Kidney epithelial cell (primary cell): ENCODE data around the gene TMED10. TPM values are rescaled to one million over a fixed set of nuclear protein-coding genes. Genes with fewer than 3 reads are reported as not detected.

Source experiments
- DNase-seq: peaks from one replicate; pipeline ENCODE4 v3.0.0-alpha.2; 2010; ENCODE audit warnings: low read depth
- H3K27me3 ChIP-seq: 2 replicates; pipeline ENCODE4 v1.6.0; 2011; ENCODE audit warnings: low read length; ENCODE audit not compliant: control insufficient read depth, insufficient read depth
- H3K36me3 ChIP-seq: 2 replicates; pipeline ENCODE4 v1.5.1; 2011; ENCODE audit warnings: low read length; ENCODE audit not compliant: control insufficient read depth, insufficient read depth
- H3K4me3 ChIP-seq: 2 replicates; pipeline ENCODE4 v1.5.1; 2011; ENCODE audit warnings: low read depth, mild to moderate bottlenecking, control low read depth, low read length
- total RNA-seq: library from RNA; depleted of rRNA; stranded (reverse); fragments of >200 nt; gene quantifications from 2 replicates; pipeline ENCODE4 v1.2.3, GENCODE V29; 2015
- TF ChIP-seq, protein P1 (sequence below): IDR thresholded peaks from 2 replicates; pipeline ENCODE4 v1.5.1; 2011; ENCODE audit warnings: mild to moderate bottlenecking, moderate library complexity, low read length, control low read depth, inconsistent platforms; ENCODE audit not compliant: insufficient read depth, poor library complexity, severe bottlenecking

TMED10 gene
- total RNA-seq, 1 donor from 2014 or later, result 309 TPM

DNA sequence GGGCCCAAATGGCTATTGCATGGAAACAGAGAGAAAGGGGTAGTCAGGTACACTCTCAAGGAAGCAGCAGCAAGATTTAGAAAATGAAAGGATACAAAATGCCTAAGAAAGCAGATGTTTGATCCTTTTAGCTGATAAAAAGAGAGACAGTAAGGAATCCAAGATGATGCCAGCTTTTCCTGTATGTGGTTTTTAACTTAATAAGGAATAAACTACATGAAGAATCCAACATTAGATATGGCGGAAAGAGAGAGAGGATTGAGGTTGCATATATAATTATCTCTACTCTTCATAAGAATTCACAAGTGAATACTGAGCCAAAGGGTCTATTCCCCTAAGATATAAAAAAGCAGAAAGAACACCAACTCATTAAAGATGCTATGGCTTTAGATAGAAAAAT, 11.6 kb downstream of the TMED10 start:
- Histone ChIP-seq H3K4me3 (no peak overlapping the region), H3K27me3 (no peaks in the 10 kb centered on the region), H3K36me3 (no peaks in the 10 kb centered on the region)
- TF ChIP-seq, protein P1, sequence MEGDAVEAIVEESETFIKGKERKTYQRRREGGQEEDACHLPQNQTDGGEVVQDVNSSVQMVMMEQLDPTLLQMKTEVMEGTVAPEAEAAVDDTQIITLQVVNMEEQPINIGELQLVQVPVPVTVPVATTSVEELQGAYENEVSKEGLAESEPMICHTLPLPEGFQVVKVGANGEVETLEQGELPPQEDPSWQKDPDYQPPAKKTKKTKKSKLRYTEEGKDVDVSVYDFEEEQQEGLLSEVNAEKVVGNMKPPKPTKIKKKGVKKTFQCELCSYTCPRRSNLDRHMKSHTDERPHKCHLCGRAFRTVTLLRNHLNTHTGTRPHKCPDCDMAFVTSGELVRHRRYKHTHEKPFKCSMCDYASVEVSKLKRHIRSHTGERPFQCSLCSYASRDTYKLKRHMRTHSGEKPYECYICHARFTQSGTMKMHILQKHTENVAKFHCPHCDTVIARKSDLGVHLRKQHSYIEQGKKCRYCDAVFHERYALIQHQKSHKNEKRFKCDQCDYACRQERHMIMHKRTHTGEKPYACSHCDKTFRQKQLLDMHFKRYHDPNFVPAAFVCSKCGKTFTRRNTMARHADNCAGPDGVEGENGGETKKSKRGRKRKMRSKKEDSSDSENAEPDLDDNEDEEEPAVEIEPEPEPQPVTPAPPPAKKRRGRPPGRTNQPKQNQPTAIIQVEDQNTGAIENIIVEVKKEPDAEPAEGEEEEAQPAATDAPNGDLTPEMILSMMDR, result no peak
- DNase-seq, result no peak

DNA sequence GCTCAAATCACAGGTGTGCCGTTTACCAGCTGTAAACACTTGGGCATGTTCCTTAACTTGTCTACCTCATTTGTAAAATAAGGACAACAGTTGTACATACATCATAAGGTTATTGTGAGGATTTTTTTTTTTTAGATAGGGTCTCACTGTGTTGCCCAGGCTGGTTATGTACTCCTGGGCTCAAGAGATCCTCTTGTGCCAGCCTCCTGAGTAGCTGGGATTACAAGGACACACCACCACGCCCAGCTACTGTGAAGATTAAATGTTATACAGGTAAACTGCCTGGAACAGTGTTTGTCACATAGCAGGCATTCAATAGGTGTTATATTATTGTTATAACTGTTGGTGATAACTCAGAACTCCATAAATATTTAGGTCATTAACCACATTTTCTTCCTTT, 12.7 kb downstream of the TMED10 start:
- Histone ChIP-seq H3K4me3 (no peak overlapping the region), H3K36me3 (no peaks in the 10 kb centered on the region), H3K27me3 (no peaks in the 10 kb centered on the region)
- TF ChIP-seq, protein P1, result no peak
- no peak for DNase-seq

DNA sequence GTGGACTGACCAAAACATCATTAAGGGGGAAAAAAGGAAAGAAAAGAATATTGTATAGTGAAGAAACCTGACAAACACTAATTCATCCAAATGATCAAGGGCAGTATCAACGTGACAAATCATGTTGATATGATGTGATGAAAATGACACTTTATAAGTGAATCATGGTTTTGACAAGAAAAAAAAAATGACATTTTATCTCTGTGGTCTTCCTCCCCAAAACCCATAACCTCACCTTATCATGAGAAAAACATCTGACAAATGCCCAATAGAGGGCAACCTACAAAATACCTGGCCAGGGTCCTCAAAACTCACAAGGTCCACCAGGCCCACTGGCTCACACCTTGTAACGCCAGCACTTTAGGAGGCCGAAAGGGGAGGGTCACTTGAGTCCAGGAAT, 13.8 kb downstream of the TMED10 start:
- TF ChIP-seq, protein P1, result peak; percentile 8
- DNase-seq, result no peak
- Histone ChIP-seq H3K27me3 (no peaks in the 10 kb centered on the region), H3K36me3 (no peaks in the 10 kb centered on the region), H3K4me3 (no peak overlapping the region)

DNA sequence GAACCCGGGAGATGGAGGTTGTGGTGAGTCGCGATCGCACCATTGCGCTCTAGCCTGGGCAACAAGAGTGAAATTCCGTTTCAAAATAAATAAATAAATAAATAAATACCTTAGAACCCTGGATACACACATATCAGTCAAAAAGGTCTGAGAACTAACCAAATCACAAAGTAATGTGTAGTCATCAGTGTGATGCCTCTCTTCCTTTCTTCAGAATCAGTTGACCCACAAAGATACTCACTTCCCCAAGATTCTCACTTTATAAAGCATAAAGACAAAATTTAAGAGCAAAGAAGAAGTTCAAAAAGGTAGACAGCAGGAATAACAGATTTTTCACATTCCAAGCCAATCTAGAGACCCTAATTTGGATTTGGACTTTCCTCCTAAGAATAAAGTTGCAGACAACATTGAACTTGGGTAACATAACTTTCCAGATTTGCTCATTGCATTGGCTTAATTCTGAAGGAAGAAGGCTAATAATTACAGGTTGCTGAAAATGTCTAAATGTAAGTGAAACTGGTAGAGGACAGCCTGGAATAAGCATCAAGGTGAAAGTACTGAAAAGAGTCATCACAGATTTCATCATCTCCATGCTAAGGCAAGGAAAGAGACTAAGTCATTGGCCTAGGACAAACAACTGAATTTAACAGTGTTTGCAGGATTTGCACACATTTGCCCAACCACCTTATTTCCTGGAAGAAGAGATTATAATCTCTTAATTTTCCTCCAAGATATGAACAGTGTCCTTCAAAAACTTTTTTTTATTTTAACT, 17.4 kb downstream of the TMED10 start:
- no peaks in the 10 kb centered on the region for H3K36me3 ChIP-seq
- H3K27me3 ChIP-seq, result no peaks in the 10 kb centered on the region
- no peak for DNase-seq
- TF ChIP-seq, protein P1, result no peak
- no peak overlapping the region for H3K4me3 ChIP-seq

DNA sequence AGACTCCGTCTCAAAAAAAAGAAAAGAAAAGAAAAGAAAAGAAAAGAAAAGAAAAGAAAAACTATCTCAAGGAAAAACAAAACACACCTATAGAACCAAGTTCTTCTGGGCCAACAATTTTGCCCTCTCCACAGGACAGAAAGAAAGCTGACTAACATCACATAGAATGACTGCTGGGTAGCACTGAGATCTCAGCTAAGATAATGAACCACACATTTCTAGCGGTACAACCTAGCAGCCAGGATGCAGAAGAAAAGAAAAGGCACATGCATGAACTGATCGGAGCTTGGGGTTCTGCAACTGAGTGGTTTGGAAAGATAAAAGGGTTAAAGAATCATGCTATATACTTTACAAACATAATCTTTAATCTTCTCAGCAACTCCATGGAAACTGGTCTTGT, 19.5 kb downstream of the TMED10 start:
- H3K36me3 ChIP-seq, result no peaks in the 10 kb centered on the region
- TF ChIP-seq, protein P1, result no peak

DNA sequence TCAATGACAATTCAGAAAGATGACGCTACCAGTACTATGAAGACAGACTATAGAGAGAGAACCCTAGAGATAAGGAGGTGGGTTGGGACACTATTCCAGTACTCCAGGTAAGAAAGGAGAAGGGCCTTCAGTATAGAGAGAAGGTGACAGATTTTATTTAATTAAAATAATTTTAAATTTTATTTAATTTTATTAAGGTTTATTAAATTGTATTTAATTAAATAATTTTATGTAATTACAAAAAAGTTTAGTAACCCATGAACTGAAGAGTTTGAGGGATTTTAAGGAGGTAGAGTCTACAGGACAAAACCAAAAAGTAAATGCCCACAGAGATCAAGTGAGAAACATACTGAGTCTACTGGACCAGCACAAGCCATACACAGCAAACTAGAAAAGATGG, 20.3 kb downstream of the TMED10 start:
- Histone ChIP-seq H3K36me3 (no peaks in the 10 kb centered on the region), H3K27me3 (no peaks in the 10 kb centered on the region), H3K4me3 (no peak overlapping the region)
- no peak for DNase-seq
- TF ChIP-seq, protein P1, result no peak

More for the DNA sequence above, 19.5 kb downstream of the TMED10 start:
- no peak for DNase-seq
- Histone ChIP-seq H3K27me3 (no peaks in the 10 kb centered on the region), H3K4me3 (no peak overlapping the region)
